ENCODE measurements around the gene CLK3.

CLK3 gene

DNA sequence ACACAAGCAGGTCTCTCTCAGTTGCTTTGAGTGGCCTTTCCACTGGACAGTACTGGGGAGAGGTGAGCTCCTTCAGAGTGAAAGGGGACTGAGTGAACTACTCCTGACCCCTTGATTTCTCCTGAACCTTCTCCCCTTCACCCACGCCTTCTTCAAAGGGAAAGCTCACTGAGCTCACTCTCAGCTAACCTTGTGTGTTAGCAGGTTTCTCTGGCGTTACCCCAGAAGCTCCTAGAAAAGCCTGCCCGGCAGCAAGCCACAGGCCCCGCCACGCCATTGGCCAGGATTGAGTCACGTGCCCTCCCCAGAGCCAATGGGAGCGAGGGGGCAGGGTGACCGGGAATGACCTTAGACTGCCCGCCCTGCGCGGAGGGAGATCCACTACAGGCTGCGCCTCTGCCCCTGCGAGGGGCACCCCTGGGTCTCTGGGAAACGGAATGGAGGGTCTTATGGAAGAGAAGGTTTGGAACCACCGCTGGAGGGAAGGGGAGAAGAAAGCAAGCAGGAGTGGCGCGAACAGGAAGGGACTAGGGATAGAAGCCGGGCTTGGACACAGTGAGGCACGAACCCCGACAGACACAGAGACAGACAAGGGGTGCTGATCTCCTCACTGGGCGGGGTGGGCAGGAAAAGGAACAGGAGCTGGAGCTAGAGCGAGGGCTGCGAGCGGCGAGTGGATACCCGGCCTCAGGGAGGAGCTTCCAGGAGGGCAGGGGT lies 17.4 kb upstream of the CLK3 start:
- Histone ChIP-seq H3K27me3 (ENCODE audit: low read length) (no peaks in the 10 kb centered on the region), H3K79me2 (ENCODE audit: insufficient read depth, low read length) (no peaks in the 10 kb centered on the region), H4K20me1 (ENCODE audit: low read depth, low read length) (no peaks in the 10 kb centered on the region), H2AFZ (ENCODE audit: low read depth, low read length, severe bottlenecking) (peak overlapping the region; percentile 87), H3K4me2 (ENCODE audit: low read depth, low read length, poor library complexity, severe bottlenecking) (peak overlapping the region; percentile 60), H3K4me3 (ENCODE audit: insufficient read depth, low read length, poor library complexity, severe bottlenecking) (peak overlapping the region; percentile 44), H3K9me2 (replicated peaks; ENCODE audit: insufficient read depth, low read length) (no peaks in the 10 kb centered on the region), H3K9ac (ENCODE audit: low read length) (peak overlapping the region; percentile 47), H3F3A (ENCODE audit: insufficient read depth) (no peaks in the 10 kb centered on the region), H3K9me3 (ENCODE audit: insufficient read depth, low read length) (no peaks in the 10 kb centered on the region), H3K27ac (ENCODE audit: low read depth, low read length) (no peak overlapping the region), H3K36me3 (ENCODE audit: low read length) (no peaks in the 10 kb centered on the region)
- TF ChIP-seq, protein P1, sequence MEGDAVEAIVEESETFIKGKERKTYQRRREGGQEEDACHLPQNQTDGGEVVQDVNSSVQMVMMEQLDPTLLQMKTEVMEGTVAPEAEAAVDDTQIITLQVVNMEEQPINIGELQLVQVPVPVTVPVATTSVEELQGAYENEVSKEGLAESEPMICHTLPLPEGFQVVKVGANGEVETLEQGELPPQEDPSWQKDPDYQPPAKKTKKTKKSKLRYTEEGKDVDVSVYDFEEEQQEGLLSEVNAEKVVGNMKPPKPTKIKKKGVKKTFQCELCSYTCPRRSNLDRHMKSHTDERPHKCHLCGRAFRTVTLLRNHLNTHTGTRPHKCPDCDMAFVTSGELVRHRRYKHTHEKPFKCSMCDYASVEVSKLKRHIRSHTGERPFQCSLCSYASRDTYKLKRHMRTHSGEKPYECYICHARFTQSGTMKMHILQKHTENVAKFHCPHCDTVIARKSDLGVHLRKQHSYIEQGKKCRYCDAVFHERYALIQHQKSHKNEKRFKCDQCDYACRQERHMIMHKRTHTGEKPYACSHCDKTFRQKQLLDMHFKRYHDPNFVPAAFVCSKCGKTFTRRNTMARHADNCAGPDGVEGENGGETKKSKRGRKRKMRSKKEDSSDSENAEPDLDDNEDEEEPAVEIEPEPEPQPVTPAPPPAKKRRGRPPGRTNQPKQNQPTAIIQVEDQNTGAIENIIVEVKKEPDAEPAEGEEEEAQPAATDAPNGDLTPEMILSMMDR (IDR thresholded peaks at IDR 0.05; ENCODE audit: insufficient read depth, low read length, poor library complexity, severe bottlenecking), result no peak
- TF ChIP-seq EZH2phosphoT487 (conservative IDR thresholded peaks at IDR 0.05; ENCODE audit: low read length), result no peak

DNA sequence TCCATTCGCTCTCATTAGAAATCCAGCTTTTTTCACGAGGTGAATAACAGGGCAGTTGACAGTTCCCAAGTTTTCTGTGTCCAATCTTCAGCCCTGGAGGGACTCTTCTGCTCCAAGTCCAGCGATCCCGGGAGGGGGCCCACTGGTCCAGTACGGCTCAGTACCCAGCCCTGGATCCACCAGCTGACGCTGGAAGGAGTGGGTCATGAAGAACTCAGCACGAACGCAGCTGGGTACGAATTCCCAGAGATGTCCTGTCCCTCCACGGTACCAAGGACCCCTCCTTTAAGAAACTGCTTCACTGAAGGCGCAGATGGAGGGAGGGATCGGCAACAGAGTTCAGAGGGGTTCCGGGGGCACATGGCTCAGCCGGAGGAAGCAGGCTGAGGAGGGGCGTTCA lies 16.5 kb upstream of the CLK3 start:
- Histone ChIP-seq H3K4me3 (ENCODE audit: insufficient read depth, low read length, poor library complexity, severe bottlenecking) (no peak overlapping the region), H3K9me3 (ENCODE audit: insufficient read depth, low read length) (no peaks in the 10 kb centered on the region), H3F3A (ENCODE audit: insufficient read depth) (no peaks in the 10 kb centered on the region), H3K27me3 (ENCODE audit: low read length) (no peaks in the 10 kb centered on the region), H3K9me2 (replicated peaks; ENCODE audit: insufficient read depth, low read length) (no peaks in the 10 kb centered on the region), H3K27ac (ENCODE audit: low read depth, low read length) (no peak overlapping the region), H4K20me1 (ENCODE audit: low read depth, low read length) (no peaks in the 10 kb centered on the region), H3K36me3 (ENCODE audit: low read length) (no peaks in the 10 kb centered on the region), H3K9ac (ENCODE audit: low read length) (no peak overlapping the region), H3K79me2 (ENCODE audit: insufficient read depth, low read length) (no peaks in the 10 kb centered on the region), H3K4me2 (ENCODE audit: low read depth, low read length, poor library complexity, severe bottlenecking) (peak overlapping the region; percentile 60), H2AFZ (ENCODE audit: low read depth, low read length, severe bottlenecking) (no peak overlapping the region)
- TF ChIP-seq, protein P1 (IDR thresholded peaks at IDR 0.05; ENCODE audit: insufficient read depth, low read length, poor library complexity, severe bottlenecking), result no peak
- TF ChIP-seq EZH2phosphoT487 (conservative IDR thresholded peaks at IDR 0.05; ENCODE audit: low read length), result no peak

DNA sequence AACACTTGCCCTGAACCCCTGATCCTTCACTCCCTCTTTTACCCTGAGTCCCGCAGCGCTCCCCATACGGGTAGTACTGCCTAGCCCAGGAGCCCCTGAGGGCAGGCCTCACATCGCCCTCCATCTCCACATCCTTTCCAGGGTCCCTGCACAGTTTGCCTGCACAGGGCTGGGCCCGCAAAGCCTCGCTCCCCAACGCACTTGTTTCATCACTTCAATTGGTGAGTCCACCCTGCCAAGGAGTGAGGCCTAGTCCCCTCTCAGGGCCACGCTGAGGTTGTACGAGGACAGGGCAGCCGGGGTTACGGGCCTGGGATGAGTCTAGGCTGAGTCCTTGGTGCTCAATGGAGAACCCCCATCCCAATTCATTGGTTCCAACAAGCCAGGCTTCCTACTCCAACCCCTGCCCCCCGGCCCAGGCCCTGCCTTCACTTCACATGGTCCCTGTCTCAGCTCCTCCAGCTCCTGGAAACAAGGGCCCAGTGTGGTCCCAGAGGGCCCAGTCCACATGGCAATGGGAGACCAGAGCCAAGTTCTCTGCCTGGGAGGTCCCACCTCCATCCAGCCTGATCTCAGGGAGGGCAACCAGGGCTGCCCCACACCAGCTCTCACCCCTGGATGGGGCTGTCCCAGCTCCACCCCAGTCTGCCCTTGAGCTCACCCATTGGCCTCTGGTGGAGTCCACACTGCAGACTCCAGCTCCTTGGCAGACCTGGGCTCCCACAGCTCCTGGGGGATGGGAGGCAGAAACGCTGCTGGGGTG lies 12.4 kb upstream of the CLK3 start:
- H3F3A ChIP-seq (ENCODE audit: insufficient read depth), result no peaks in the 10 kb centered on the region
- H3K27me3 ChIP-seq (ENCODE audit: low read length), result no peaks in the 10 kb centered on the region

More for the DNA sequence above, 12.4 kb upstream of the CLK3 start:
- Histone ChIP-seq H3K4me3 (ENCODE audit: insufficient read depth, low read length, poor library complexity, severe bottlenecking) (no peak overlapping the region), H3K79me2 (ENCODE audit: insufficient read depth, low read length) (no peaks in the 10 kb centered on the region), H3K36me3 (ENCODE audit: low read length) (no peaks in the 10 kb centered on the region), H3K4me2 (ENCODE audit: low read depth, low read length, poor library complexity, severe bottlenecking) (no peak overlapping the region), H3K27ac (ENCODE audit: low read depth, low read length) (no peak overlapping the region), H3K9ac (ENCODE audit: low read length) (no peak overlapping the region), H2AFZ (ENCODE audit: low read depth, low read length, severe bottlenecking) (no peak overlapping the region), H3K9me2 (replicated peaks; ENCODE audit: insufficient read depth, low read length) (no peaks in the 10 kb centered on the region), H4K20me1 (ENCODE audit: low read depth, low read length) (no peaks in the 10 kb centered on the region), H3K9me3 (ENCODE audit: insufficient read depth, low read length) (no peaks in the 10 kb centered on the region)
- no peak for TF ChIP-seq EZH2phosphoT487 (conservative IDR thresholded peaks at IDR 0.05; ENCODE audit: low read length)
- TF ChIP-seq, protein P1 (IDR thresholded peaks at IDR 0.05; ENCODE audit: insufficient read depth, low read length, poor library complexity, severe bottlenecking), result no peak
